ENCODE data around the gene REEP3. TPM values are rescaled to one million over a fixed set of nuclear protein-coding genes. Genes with fewer than 3 reads are reported as not detected.

The REEP3 gene
- total RNA-seq, 4 donors from 2014 or later, result 60.3 to 115 (median 89.2) TPM

DNA sequence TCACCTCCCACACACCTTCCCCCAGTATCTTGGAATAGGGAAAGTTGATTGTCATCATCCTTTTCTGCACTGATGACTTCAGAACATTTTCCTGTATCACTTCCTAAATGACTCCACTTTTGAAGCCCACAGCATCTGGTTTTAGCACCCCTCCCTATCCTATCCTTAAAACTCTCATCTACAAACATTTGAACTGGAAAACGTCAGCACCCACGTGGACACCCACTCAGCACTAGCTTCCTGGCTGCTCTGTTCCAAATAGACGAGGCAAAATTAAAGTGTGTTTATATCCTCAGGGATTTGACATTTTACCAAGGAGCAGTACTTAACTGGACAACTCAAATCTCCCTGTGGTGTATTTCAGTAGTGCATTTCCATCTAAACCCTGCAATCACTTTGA lies 73.9 kb downstream of the REEP3 start:
- TF ChIP-seq POLR2AphosphoS5 (IDR thresholded peaks at IDR 0.05) (no peak), EP300 (IDR thresholded peaks at IDR 0.05) (no peak), POLR2A (IDR thresholded peaks at IDR 0.05; ENCODE audit: low read depth) (no peak)
- TF ChIP-seq, protein P1, sequence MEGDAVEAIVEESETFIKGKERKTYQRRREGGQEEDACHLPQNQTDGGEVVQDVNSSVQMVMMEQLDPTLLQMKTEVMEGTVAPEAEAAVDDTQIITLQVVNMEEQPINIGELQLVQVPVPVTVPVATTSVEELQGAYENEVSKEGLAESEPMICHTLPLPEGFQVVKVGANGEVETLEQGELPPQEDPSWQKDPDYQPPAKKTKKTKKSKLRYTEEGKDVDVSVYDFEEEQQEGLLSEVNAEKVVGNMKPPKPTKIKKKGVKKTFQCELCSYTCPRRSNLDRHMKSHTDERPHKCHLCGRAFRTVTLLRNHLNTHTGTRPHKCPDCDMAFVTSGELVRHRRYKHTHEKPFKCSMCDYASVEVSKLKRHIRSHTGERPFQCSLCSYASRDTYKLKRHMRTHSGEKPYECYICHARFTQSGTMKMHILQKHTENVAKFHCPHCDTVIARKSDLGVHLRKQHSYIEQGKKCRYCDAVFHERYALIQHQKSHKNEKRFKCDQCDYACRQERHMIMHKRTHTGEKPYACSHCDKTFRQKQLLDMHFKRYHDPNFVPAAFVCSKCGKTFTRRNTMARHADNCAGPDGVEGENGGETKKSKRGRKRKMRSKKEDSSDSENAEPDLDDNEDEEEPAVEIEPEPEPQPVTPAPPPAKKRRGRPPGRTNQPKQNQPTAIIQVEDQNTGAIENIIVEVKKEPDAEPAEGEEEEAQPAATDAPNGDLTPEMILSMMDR (IDR thresholded peaks at IDR 0.05), result peak in 1 of 3 experiments; percentile 32
- WGBS, result 11% methylated on average over 3 of the region's 3 CpGs

DNA sequence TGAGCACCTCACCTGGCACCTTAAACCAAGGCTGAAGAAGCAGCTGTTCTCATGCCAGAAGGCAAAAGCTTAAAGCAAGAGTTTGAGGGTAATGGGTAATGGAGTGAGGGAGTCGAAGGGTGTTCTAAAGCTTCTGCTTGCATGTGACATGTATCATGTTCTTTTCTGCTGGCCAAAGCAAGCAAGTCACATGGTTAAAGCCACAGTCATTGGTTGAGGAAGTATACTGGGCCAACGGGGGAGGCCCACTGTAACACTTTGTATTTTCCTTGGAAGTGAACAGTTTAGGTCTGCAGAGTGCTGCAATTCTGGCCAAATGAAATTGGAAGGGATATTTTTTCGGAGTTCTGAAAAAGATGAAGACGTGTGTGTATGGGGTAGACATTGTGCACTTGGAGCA lies 75.7 kb downstream of the REEP3 start:
- WGBS, result 64% methylated on average over 4 of the region's 4 CpGs
- Histone ChIP-seq H3K9me3 (no peaks in the 10 kb centered on the region), H3K36me3 (peaks cover 0 to 40% (median 21%) of the 10 kb centered on the region in 4 donors), H3K4me1 (peaks cover 5 to 18% (median 11%) of the 10 kb centered on the region in 4 donors), H3K27me3 (no peaks in the 10 kb centered on the region), H3K27ac (replicated peaks in 1 of 4) (no peak overlapping the region), H3K4me3 (no peak overlapping the region)
- intact Hi-C loops (cut with DNase I), result no loop called here
- no peak for TF ChIP-seq EP300 (IDR thresholded peaks at IDR 0.05)
- TF ChIP-seq, protein P1 (IDR thresholded peaks at IDR 0.05), result no peak
- no peak for TF ChIP-seq POLR2AphosphoS5 (IDR thresholded peaks at IDR 0.05)
- no peak for TF ChIP-seq POLR2A (IDR thresholded peaks at IDR 0.05; ENCODE audit: low read depth)
- no peak for DNase-seq (ENCODE audit: extremely low spot score)

More for the DNA sequence above, 73.9 kb downstream of the REEP3 start:
- H3K36me3 ChIP-seq, result peaks cover 0 to 32% (median 15%) of the 10 kb centered on the region in 4 donors
- H3K4me3 ChIP-seq, result no peak overlapping the region
- no peaks in the 10 kb centered on the region for H3K9me3 ChIP-seq
- no peak overlapping the region for H3K27ac ChIP-seq (replicated peaks in 1 of 4)
- DNase-seq (ENCODE audit: extremely low spot score), result no peak
- peaks cover 5 to 18% (median 13%) of the 10 kb centered on the region in 4 donors for H3K4me1 ChIP-seq
- intact Hi-C loops (cut with DNase I), result no loop called here
- H3K27me3 ChIP-seq, result no peaks in the 10 kb centered on the region

DNA sequence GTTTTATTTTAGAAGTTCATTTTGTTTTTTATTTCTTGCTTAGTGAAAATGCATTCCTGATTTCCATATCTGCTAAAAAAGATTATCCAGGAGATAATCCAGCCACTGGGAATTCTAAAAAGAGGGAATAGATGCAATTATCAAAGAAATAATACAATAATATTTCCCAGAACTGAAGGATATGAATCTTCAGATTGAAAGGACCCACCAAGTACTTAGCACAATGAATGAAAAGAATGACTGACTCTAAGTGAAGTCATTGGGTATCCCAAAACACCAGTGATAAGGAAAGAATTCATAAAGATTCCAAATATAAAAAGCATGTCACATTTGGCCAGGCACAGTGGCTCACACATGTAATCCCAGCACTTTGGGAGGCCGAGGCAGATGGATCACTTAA lies 79.3 kb downstream of the REEP3 start:
- H3K4me1 ChIP-seq, result peaks cover 0 to 8% (median 2%) of the 10 kb centered on the region in 4 donors
- intact Hi-C loops (cut with DNase I), result no loop called here
- H3K27me3 ChIP-seq, result no peaks in the 10 kb centered on the region
- no peak for DNase-seq (ENCODE audit: extremely low spot score)
- WGBS, result 75% methylated on average over 1 of the region's 1 CpG
- peaks cover 0 to 40% (median 20%) of the 10 kb centered on the region in 4 donors for H3K36me3 ChIP-seq
- no peak overlapping the region for H3K4me3 ChIP-seq
- no peak for TF ChIP-seq POLR2AphosphoS5 (IDR thresholded peaks at IDR 0.05)
- no peak for TF ChIP-seq EP300 (IDR thresholded peaks at IDR 0.05)
- TF ChIP-seq, protein P1 (IDR thresholded peaks at IDR 0.05), result no peak
- no peak for TF ChIP-seq POLR2A (IDR thresholded peaks at IDR 0.05; ENCODE audit: low read depth)
- no peaks in the 10 kb centered on the region for H3K9me3 ChIP-seq
- H3K27ac ChIP-seq (replicated peaks in 1 of 4), result no peak overlapping the region

DNA sequence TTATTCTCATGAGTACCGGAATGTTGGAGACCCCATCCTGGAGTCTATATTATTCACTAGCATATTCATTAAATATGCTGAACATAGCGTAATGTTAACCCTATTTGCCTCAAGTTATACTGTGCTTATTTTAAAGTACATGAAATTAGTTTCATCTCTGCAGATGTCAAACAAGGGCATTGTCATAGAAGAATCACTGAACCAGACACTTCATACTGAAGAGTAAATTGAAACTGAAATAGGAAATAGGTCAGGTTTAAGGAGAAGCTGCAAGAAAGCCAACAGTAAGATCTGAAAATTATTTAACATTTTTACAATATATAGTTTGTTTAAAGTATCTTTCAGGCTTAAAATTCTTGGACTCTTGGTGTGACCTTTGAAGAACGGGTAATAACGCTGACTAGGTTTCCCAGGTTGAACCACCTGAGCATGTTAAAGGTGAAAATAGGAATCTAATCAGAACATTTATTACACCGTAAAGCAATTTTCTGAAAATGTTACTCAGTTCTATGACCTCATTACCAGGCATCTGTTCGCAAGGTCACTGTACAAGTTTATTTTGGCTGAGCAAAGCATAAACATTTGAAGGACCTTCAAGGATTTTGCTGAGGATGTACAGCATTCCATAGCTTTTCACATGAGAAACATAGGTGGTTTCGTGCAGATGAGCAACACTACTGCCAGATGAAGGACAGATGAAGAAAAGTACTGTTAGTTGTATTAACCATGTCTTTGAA lies 82.7 kb downstream of the REEP3 start:
- H3K4me3 ChIP-seq, result no peak overlapping the region
- intact Hi-C loops (cut with DNase I), result no loop called here
- H3K36me3 ChIP-seq, result peaks cover 0 to 18% (median 7%) of the 10 kb centered on the region in 4 donors
- TF ChIP-seq EP300 (IDR thresholded peaks at IDR 0.05) (no peak), POLR2A (IDR thresholded peaks at IDR 0.05; ENCODE audit: low read depth) (no peak), POLR2AphosphoS5 (IDR thresholded peaks at IDR 0.05) (no peak)
- TF ChIP-seq, protein P1 (IDR thresholded peaks at IDR 0.05), result no peak
- peaks cover 0 to 7% (median 0%) of the 10 kb centered on the region in 4 donors for H3K4me1 ChIP-seq
- WGBS, result 86% methylated on average over 7 of the region's 7 CpGs
- no peak overlapping the region for H3K27ac ChIP-seq (replicated peaks in 1 of 4)
- no peaks in the 10 kb centered on the region for H3K27me3 ChIP-seq
- H3K9me3 ChIP-seq, result no peaks in the 10 kb centered on the region
- no peak for DNase-seq (ENCODE audit: extremely low spot score)

Measured in esophagus muscularis mucosa (tissue), 4 donors.